Upper lobe of left lung (tissue), 4 donors: ENCODE data around the gene SULF2.

ENCODE experiments used
- CTCF ChIP-seq, 6 experiments: fragments of 450-650 bp in 4 of 6; fragments of 200-600 bp in 2 of 6; sonication (generic) in 2 of 6; IDR thresholded peaks; one replicate each; pipeline ENCODE4 v1.5.1; 2016 to 2019; ENCODE audit warnings: antibody characterized with exemption in 6 of 6
- POLR2AphosphoS5 ChIP-seq, 2 donors: sonication (generic); formaldehyde crosslinking; IDR thresholded peaks; one replicate each; pipeline ENCODE4 v1.5.1; 2017; ENCODE audit warnings: antibody characterized with exemption in 2 of 2

DNA sequence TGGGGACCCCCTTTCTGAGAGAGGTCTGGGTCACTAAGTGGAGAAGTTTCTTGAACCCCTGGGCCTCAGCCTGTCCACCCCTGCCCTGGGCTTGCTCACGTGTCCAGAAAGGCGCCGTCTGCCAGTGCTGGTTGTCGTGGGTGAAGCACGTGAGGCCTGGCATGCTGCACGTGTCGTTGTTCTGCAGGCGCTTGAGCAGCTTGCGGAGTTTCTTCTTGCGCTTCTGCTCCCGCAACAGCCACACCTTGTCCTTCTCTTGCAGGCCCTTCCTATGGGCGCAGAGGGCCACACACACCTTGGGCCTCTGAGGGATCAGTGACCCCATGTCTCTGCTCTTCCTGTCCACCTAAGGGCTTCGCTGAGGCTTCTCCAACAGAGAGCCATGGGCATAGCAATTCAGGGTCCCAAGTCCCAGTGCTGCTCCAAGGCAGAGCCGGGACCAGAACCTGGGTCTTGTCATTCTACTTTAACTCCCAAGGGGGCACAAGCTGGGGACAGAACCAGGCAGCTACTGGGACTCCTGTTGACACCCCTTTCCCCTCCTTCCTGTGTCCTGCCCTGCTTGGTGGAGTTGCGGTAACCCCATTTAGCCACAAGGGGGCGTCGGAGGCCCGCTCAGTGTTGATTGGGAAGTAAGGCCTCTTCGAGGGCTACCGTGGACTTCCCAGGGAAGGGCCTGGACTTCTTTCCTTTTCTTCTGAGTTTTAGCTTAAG lies 121.8 kb downstream of the SULF2 start:
- TF ChIP-seq CTCF (IDR thresholded peaks at IDR 0.05) (peak; percentile 87 to 95 (median 91)), POLR2AphosphoS5 (IDR thresholded peaks at IDR 0.05) (no peak)
